NCI-H748 (cell line): ENCODE measurements around the gene BRI3.

Source experiments
- DNase-seq: peaks from one replicate; lab custom pipeline; 2025; ENCODE audit not compliant: unreplicated experiment; lab: John Stamatoyannopoulos, UW

BRI3 gene

DNA sequence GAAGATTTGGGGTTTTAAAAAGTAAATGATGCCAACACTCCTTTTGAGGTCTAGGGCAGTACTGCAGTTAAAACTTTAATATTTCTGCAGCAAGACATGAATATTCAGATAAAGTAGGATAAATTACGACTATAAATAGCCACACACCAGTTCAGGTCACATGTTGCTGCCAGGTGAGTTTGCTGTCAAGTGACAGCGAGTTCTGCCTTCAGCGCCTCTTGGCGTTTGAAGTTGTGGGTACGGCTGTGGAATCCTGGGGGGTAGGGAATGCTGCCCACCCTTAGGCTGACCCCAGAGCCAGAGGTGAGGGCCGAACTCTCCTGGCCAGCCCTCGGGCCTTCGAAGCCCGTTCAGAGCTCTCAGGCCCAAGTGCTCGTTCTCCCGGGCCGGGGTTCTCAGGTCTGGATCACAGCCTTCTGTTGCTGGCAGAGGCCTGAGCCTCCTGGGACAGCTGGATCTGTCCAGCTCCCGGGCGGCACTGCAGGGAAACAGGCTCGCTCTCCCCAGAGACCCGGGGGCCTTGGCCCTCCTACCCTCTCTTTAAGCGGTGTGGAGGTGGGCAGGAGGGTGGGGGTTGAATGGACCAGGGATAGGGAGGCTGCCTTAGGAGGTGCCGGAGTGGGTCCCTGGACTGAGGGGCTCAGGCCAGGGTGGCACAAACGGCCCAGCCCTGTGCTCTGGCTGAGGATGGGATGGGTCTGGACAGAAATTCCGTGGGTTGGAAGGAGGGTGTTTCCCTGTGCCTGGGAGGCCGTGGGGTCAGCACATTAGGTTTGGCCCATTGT lies 5.4 kb downstream of the BRI3 start:
- no peak for DNase-seq

DNA sequence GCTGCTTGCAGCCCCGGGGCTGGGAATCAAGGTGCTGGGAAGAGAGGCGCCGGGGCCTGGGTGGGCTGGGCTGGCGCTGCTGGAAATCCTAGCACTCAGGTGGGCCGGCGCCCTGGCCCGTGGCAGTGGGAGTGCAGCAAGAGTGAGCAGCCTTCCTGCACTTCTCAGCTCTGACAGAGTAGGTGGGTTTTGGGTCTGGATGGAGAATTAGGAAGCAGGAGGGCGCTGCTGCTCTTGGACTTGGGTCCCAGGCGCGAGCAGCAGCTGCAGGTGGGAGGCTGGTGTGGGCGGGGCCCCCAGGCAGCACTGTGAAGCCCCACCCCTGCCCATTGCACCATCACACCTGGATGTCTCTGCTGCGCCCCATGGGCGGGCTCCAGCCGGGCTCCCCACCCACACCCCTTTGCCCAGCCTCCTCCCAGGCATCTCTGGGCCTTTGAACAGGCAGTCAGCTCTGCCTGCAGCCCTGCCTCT lies 6.0 kb downstream of the BRI3 start:
- DNase-seq = peak; percentile 82

DNA sequence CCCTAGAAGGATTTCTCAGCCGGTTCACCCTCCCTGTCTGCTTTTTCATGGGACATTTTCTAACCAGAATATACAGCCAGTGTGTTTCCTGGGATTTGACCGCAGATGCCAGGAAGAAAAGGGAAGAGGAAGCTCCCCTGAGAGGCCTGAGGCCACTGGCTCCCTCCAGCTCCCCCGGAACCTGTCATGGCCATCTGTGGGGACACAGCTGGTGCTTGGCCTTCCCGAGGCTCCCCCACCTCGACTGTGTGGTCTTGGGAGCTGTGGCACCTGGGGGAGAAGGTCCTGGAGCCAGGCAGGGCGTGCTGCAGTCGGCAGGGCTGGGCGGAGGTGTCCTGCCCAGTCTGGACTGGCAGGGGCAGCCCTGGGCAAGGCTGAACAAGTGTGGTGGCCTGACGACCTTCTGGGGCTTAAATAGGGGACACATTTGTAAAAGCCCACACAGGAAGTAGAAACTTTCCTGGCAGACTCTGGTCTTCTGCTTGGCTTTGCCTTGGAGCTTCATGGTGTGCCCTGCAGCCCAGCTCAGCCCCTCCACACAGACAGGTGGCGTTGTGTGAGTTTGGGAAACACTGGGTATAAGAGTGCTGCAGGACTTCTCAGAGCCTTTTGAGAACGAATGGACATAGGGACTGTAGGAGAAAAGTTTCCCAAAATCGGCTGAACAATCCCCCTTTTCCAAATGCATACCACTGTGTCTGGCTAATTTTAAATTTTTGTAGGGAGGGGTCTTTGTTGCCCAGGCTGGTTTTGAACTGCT lies 6.8 kb downstream of the BRI3 start:
- DNase-seq = no peak

DNA sequence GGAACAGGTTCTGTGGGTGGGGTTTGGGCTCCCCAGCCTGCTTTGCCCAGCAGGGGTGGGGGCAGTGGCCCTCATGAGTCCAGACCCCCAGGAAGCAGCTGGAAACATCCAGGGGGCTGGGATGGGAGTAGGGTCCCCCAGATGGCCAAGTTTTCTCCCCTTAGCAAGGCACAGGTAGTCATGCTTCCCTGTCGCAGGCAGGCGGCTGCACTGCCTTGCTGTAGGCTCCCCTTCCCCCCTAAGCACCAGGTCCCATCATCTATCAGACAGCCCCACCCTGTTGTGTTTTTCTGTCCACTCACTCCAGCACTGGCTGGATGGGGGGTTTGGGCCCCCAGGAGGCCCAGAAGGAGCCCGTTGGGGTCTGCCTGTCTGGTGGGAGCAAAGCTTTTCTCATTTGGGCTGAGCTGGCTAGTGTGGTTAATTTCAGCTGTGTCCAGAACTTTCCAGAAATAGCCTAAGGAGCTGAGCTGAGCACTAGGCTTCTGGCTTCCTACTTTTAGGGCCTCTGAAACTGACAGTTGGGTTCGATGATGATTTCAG lies 7.9 kb downstream of the BRI3 start:
- DNase-seq = no peak

DNA sequence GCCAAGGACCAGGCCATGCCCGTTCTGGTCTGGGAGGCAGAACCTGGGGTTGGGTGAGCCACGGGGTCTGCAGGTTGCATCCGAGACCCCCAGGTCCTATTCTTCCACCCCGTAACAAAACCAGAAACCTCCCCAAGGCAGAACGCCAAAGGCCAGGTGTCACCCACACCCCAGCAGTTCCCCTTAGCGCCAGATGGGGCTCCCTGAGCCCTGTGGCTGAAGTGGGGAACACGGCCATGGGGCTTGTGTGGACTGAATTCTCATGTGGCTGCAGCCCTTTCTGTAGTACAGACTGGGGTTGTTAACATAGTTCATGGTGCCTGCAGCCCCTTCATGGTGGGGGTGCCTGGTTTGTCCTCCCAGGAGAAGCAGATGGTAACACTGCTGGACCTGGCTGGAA lies 10.2 kb downstream of the BRI3 start:
- no peak for DNase-seq

DNA sequence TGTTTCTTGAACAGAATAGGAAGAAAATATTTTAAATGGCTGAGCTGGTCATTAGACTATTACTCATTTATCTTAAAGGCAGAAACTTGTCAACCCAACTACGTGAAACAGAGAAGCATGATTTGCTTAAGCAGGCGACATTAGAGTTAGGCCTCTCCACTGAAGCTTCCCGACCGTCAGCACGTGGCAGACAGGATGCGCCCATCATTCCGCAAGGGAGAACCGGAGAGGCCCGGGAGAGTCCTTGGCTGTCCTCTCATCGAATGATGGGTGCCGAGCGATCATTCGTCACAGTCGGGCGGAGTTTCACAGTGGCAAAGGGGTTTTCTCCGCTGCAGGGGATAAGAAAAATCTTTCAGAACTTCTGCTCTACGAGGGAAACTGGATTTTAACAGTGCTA lies 11.8 kb downstream of the BRI3 start:
- DNase-seq = no peak

DNA sequence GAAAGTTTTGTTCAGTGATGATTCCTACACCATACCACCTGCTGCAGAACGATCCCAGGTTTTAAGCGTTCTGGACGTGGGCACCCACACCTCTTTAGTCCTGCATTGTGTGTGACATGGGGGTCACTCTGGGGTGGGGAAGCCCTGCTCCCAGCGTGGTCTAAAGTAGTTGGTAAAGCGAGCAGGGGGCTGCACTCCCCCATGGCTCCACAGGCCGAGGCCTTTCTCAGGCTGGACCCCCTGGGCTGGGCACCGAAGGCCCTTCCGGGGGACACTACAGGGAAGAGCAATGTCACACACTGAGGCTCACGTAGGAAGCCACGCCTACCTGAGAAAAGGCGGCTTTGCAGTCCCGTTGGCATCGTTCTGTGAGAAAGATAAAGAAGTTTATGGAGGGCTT lies 12.3 kb downstream of the BRI3 start:
- no peak for DNase-seq

DNA sequence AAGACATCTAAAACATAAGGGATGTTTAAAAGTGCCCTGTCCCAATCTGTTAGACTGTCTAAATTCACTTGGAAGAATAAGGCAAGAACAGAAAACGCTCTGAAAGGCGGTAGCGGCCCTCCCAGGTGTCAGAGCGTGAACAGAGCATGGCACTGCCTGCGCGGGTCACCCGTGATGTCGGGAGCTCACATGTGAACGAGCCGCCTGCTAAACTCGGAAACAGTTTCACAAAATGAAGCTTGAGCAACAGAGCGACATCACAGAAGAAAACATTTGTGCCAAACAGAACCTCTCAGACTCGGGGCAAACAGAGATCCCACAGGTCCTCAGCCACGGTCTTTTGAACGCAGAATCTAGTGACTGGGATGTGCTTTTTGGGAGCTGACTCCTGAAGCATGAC lies 12.8 kb downstream of the BRI3 start:
- no peak for DNase-seq

DNA sequence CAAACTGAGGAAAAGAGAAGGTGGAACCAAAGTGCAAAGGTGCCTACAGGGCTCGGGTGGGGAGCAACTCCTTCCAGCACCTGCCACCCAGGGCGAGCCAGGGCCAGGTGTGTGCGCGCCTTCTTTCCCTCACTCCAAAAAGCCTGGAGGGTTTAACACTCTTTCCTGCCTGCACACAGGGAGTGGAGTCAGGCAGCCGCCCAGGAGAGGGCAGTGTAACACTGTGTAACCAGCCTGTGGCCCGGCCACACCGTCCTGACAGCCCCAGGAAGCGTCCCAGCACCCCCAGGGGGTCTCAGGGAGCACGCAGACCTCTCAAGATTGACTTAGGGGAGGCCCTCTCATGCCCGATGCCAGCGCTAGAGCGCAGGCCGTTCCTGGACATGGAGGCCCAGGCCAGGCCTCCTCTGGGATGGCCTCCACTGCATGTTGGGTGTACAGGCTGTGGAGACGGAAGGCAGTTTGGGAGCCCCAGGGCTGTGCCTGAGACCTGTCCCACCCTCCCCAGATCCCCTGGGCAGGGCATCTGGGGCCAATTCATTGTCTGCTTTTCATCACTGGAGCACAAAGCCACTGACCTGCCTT lies 13.4 kb downstream of the BRI3 start:
- peak; percentile 70 for DNase-seq

DNA sequence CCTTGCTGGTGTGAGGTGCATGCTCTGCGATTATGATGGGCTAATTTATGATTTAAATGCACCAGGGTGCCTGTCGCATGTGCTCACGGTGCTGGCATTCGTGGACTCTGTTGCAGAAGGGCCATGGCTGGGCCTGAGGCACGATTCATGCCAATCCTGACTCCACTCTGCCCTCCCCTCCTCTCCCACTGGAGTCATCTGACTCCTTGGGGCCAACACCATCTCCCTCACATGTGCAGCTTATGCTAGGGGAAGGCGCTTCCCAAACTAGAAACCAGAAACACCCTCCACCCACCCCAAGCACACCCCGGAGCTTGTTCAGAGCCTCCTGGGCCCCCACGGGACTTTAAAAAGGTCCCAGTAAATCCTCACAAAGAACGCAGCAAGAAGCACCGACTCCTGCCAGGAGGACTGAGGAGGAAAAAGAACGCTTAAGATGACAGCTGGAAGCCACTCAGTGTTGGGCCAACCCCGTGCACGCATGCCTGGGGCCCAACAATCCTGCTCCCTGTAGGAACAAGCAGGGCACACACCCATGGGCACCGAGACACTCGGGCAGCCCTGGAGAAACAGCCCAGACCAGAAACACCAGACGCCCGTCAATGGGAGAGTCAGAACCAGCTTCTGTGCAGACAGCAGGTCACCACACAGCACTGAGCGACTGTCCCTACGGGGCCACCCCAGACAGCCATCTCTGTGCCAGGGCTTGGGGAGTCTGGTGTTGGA lies 14.1 kb downstream of the BRI3 start:
- DNase-seq = no peak

DNA sequence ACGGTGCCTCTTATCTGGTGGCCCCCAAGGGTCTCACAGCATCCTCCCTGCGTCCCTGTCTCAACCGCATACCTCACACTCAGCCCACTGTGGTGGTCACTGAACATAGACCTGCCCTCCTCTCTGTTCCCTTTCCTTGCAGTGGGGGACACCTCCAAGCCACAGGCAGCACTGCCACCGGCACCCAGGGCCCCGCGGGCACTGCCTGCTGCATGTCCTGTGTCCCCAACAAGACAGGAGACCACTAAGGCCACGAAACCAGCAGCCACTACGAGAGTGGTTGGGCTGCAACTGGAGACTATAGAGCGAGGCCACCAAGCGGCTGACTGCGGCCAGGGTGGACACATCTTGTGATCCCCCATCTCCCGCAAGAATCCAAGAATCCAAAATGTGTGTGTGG lies 15.3 kb downstream of the BRI3 start:
- DNase-seq = no peak

DNA sequence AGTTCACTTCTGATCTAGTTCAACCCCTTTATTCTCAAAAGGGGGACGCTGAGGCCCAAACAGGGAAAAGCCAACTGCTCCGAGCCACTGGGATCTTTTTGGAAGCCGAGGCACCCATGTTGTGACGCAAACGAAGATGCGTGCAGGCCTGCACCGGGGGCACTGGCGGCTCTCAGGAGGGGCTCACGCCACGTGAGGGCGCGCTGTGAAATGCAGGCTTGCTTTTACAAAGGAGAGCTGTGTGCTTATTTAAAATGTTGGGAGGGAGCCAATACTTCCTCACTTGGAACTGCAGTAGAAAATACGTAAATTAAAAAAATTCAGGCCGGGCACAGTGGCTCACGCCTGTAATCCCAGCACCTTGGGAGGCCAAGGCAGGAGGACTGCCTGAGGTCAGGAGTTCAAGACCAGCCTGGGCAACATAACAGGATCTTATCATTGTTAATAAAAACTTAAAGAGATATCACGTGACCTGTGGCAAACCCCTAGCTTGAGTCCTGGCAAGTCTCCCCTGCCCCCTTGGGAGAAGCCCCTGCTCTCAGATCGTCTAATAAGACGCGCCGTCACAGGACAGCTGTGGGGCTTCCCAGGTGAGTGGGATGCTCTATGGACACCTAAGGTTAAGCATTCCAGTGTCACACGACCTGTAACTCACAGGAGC lies 16.3 kb downstream of the BRI3 start:
- DNase-seq = no peak

DNA sequence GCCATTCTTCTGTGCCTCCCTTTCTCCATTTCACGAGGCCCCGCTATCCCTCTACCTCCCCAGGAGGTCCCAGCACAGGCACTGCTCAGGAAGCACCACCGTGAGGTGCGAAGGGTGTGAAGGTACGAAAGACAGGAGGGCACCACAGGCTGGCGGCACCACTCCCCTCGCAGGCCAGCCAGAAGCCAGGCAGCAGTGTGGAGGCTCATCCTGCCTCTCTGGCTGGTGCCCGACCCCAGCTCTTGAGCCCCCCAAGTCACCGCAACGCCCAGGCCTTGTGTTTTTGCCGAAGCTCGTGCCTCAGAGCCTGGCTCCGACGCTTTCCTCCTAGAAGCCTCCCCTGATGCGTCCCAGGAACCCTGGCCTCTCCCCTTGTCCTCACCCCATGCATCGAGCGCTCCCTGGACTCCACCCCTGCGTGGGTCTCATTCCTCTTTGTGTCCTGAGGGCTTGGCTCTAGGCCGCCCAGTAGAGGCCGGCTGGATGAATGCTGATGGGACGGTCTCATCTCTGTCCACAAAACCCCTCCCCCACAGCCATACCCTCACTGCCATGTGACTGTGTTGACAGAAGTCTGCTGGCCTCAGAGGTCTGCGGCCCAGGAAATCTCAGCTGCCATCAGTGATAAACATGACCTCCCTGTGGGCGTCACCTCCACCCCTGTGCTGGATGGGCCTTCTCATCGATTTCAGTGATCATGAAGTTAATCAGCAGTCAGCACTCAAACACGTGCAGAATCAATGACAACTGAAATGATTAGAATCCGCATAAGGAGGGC lies 19.3 kb downstream of the BRI3 start:
- DNase-seq = no peak

DNA sequence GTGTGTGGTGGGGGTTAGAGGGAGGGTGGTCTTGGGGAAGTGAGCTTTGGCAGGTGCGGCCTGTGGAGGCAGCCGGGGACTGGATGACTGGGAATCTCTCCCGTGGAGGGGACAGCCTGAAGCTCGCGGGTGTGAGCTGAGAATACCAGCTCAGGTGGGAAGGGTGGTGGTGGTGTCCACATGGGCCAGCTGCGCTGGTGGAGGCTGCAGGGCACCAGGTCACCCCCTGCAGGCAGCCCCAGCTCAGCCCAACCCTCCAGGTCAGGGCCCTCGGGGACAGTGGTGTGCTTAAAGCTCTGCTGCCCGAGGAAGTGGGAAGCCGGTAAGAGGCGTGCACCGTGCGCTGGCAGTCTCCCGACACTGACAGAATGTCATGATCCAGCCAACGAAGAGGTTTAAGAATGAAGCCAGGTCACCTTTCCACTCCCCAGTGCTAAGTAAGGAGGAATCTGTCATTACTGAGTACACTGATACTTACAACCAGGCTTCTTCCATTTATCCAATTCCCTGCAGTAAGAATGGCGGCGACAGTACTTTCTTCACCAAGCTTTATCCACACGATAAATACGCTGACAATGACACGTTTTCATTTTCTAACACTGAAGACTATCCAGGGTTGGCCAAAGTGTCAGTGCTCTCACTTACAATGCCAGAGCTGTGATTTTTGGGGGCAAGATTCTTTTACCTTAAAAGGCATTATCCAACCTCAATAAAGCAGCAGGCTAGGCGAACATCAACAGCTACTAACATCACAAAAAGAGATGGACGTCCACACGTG lies 20.4 kb downstream of the BRI3 start:
- DNase-seq = no peak

DNA sequence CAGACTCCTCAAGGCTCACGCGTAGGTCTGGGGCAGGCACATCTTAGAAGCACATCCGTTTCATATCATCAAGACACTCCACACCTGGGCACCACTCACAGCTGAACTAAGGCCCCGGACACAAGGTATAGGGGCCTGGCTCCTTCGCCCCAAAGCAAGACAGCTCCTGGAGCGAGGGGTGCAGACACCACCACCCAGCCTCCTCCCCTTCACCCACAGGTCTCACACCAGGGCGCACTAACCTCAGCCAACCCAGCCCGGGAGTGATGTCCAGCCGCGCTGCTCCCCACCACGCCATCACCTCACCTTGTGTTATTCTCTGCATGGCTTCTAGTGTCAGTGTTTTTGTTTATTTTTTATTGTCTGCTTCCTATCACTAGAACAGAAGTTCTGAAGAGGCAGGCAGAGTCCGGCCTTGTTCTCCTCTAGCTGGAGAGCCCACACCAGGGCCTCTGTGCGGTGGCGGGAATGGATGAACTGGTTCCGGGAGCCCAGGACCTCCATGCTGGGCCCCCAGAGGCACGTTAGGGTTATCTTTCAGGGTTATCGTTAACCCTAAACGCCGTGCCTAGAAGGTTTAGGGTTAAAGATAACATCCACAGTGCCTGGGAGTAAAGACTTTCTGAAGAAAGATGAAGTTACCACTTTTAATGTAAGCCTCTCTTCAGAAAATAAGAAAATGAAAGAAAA lies 21.8 kb downstream of the BRI3 start:
- no peak for DNase-seq

DNA sequence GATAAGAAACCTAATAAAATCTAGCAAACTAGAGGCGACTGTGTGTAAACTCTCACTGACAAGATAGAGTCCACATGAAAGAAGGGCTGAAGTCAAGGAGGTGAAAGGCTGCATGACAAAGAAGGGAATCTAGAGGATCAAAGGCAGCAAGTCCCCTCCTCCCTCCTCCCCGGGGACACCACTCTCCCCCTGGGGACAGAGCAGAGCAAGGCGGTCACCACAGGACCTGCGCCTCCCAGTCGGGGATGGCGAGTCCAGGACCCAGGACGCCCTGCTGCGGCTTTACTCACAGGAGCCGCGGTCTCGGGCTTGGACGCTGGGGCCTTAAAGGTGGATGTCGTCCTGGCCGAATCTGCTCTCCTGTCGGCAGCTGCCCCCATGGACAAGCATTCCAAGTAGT lies 22.4 kb downstream of the BRI3 start:
- DNase-seq = no peak

DNA sequence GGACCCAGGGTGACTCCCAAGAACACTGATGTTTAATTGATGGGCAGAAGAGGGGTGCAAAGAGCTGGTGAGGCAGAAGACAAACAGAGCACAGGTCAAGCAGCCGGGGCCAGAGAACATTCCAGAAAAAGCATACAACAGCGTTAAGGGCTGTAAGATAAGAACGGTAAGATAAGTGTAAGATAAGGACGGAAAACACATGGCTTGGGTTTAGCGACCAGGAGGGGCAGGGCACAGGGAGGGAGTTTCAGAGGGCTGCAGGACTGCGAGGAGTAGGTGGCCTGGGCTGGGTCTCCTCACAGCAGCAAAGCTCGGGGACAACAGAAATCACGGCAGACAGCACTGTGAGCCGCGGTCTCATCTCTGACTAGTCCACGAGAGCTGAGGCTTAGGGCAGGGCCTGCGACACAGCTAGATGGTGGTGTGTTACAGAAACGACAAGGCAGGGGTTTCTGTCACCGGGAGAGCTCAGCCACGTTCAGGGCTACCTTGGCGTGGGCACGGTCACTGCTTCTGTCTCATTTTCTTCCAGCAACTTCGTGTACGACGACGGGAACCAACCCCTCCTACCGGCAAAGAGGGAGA lies 24.6 kb downstream of the BRI3 start:
- no peak for DNase-seq

DNA sequence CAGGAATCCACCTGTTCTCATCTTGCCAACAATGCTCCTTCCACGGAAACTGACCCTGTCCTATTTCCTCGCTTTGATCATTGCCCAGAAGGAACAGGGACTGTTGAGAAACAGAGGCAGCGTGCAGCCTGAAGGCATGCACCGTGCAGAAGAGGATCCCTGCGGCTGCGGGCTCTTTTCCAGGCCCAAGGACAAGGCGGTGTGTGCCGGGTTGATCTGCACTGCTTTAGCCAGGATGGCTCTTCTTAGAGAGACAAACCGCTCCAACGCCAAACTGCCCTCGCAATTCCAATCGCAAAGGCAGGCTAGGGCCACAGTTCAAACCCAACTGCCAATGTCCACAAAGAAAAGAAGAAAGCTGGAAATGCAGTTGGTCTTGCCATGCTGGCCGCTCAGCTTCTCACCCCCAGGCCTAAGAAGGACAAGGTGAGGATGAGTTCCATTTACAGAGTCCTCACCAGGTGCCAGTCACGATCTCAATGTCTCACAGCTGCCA lies 26.5 kb downstream of the BRI3 start:
- no peak for DNase-seq
